Right lobe of liver (tissue), 6 donors: ENCODE data around the gene C14orf132. TPM values are rescaled to one million over a fixed set of nuclear protein-coding genes. Genes with fewer than 3 reads are reported as not detected.

ENCODE experiments used
- ATAC-seq, 4 donors: fragments of 200-7000 bp; cut with Tn5 transposase; one replicate each; pipeline ENCODE4 v1.9.1; 2020; ENCODE audit warnings: mild to moderate bottlenecking in 4 of 4, moderate library complexity in 4 of 4
- DNase-seq, 3 donors: peaks; one replicate each; pipeline ENCODE4 v3.0.0-alpha.2; 2020
- H3K27ac ChIP-seq, 3 donors: fragments of 200-600 bp; one replicate each; pipeline ENCODE4 v1.8.0; 2022
- H3K27me3 ChIP-seq, 2 donors: fragments of 200-600 bp; one replicate each; pipeline ENCODE4 v1.8.0; 2022
- H3K36me3 ChIP-seq, 4 donors: fragments of 200-600 bp; sonication (generic) in 1 of 4; one replicate each; pipeline versions ENCODE4 v1.5.1 to v1.8.0; 2017 to 2022; ENCODE audit warnings: control low read depth in 1 of 4
- H3K4me1 ChIP-seq, 4 donors: fragments of 200-600 bp; sonication (generic) in 1 of 4; one replicate each; pipeline versions ENCODE4 v1.5.1 to v1.8.0; 2017 to 2022; ENCODE audit warnings: control low read depth in 1 of 4
- H3K4me3 ChIP-seq, 3 donors: fragments of 200-600 bp; one replicate each; pipeline ENCODE4 v1.8.0; 2022
- H3K9me3 ChIP-seq, 4 donors: fragments of 200-600 bp; sonication (generic) in 1 of 4; one replicate each; pipeline versions ENCODE4 v1.5.1 to v1.8.0; 2017 to 2022; ENCODE audit warnings: control low read depth in 1 of 4
- POLR2A ChIP-seq: fragments of 450-650 bp; IDR thresholded peaks from one replicate; pipeline ENCODE4 v1.6.1; 2017; ENCODE audit warnings: antibody characterized with exemption, mild to moderate bottlenecking
- WGBS: methylation state at CpG from one replicate; pipeline ENCODE4 v1.1.6; 2018; ENCODE audit warnings: low coverage, low lambda C conversion rate; ENCODE audit not compliant: insufficient coverage; ENCODE audit errors: missing lambda C conversion rate; 5-methylcytosine and 5-hydroxymethylcytosine counted together
- intact Hi-C, 2 donors: fragments of 100-400 bp; cut with DNase I; formaldehyde crosslinking; loops; one replicate each; pipeline versions ENCODE4 v1.11.2 to v1.14.1; 2022
- long read RNA-seq: library from polyadenylated mRNA; unstranded; transcript quantifications from one replicate; pipeline ENCODE4 v2.0.0, GENCODE V29; 2019
- total RNA-seq, 6 experiments: library from RNA; depleted of rRNA in 2 of 6; stranded (reverse); fragments of >200 nt in 2 of 6; fragmentation: NEBNext Ultra II Directional in 3 of 6; extraction: Animal tissue kit (Norgen Biotek cat#: 25700) in 3 of 6; gene quantifications; one replicate each; pipeline versions ENCODE4 v1.1.0 to v1.2.4, GENCODE V29; 2016 to 2023
- TF ChIP-seq, protein P1 (sequence below), 4 donors: fragments of 200-600 bp in 3 of 4; fragments of 450-650 bp in 1 of 4; IDR thresholded peaks; one replicate each; pipeline versions ENCODE4 v1.5.1 to v1.8.0; 2016 to 2022; ENCODE audit warnings: antibody characterized with exemption in 4 of 4, mild to moderate bottlenecking in 2 of 4
- donor health status: DM: no; HTN: yes; CAD: no.
- donor health status: DM: no; HTN: no; CAD: no.
- donor health status: DM: no; HTN: no; CAD: no.
- donor health status: DM: no; HTN: yes; CAD: no.
- donor health status: DM: no; HTN: yes; CAD: no.

The C14orf132 gene
- total RNA-seq, result 1 to 10 TPM; 1.7 to 6.9 (median 3.3) TPM
- long read RNA-seq, result 0 reads

DNA sequence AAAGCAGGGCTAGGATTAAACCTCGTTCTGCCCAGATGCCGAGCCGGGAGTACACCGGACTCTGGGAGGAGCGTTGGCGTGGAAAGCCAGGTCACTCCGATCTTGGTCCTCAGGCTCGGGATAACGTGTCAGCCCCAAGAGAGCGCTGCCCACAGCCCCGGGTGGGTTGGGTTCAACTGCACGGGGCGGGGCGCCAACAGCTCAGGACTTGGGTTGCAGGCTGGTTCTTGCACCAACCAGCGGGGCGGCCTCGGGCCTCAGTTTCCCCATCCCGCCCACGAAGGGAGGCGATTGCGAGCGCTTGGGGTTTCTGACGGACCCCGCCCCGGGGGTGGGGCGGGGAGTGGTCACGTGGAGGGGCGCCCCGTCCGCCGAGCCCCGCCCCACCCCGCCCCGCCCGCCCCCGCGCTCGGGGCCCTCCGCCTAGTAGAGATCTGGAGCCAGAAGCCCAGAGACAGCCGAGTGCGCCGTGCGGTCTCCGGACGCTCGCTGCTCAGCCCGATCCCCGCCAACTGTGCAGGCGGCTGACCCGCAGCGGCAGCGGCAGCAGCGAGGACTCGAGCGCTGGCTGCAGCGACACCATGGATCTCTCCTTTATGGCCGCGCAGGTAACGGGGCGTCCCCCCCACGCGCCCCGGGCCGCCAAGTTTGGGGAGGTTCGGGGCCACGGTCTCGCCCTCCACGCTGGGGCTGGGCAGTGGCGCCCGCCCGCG is at the start of gene C14orf132:
Gene C14orf132, plus strand, starts transcription at position 443 of the 713 bp plus-strand sequence. Its CDS starts 139 bp downstream, at position 582.
- Histone ChIP-seq H3K9me3 (no peaks in the 10 kb centered on the region), H3K4me3 (peak within 1 kb of the TSS; percentile 75 to 79 (median 77)), H3K27ac (peak within 1 kb of the TSS; percentile 43 to 67 (median 54)), H3K4me1 (peaks cover 0 to 4% (median 0%) of the 10 kb centered on the region in 4 donors), H3K27me3 (no peaks in the 10 kb centered on the region), H3K36me3 (no peaks in the 10 kb centered on the region)
- intact Hi-C loops, result no loop called here
- DNase-seq, result peak; percentile 81 to 88 (median 86)
- peak; percentile 91 to 96 (median 94) for ATAC-seq
- TF ChIP-seq, protein P1, sequence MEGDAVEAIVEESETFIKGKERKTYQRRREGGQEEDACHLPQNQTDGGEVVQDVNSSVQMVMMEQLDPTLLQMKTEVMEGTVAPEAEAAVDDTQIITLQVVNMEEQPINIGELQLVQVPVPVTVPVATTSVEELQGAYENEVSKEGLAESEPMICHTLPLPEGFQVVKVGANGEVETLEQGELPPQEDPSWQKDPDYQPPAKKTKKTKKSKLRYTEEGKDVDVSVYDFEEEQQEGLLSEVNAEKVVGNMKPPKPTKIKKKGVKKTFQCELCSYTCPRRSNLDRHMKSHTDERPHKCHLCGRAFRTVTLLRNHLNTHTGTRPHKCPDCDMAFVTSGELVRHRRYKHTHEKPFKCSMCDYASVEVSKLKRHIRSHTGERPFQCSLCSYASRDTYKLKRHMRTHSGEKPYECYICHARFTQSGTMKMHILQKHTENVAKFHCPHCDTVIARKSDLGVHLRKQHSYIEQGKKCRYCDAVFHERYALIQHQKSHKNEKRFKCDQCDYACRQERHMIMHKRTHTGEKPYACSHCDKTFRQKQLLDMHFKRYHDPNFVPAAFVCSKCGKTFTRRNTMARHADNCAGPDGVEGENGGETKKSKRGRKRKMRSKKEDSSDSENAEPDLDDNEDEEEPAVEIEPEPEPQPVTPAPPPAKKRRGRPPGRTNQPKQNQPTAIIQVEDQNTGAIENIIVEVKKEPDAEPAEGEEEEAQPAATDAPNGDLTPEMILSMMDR (IDR thresholded peaks at IDR 0.05), result no peak
- TF ChIP-seq POLR2A, result peak; percentile 81
- 3% methylated on average over 9 of the region's 72 CpGs for WGBS

DNA sequence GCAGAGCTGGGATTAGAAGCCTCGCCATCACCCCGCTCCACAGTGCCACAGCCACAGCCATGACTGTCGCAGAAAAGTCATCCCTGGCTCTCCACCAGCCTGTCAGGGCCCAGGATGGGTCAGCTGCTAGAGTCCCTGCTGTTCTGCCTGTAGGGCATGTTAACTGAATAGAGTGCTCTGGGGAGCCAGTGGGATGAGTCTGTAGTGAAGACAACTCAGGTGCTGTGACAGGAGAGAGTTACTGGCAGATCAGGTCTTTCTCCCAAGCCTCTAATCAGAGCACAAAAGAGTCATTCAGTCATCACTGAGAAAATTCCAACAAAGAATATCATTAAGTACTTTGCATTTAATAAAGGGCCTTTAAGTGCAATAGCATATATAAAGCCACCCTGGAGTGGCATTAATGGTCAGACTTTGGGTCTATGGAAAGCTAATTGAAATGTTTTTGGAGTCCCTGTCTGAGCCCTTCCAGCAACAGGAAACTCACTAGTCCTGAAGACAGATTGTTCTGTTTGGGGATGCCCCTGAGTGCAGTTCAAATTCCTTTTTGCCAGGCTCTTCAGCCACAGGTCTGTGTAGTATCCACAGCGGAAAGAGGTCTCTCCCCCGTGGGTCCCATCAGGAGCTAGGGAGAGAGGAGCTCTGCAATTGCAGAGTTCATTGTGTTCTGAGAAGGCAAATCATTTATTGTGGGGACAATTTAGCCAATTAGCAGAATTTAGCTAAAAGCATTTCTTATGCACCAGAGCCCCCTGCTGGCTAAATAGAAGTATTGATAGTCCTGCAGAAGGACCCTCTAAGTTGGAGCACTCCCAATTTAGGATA is 45.2 kb upstream of the C14orf132 start:
- H3K27ac ChIP-seq, result no peak overlapping the region
- TF ChIP-seq POLR2A, result no peak
- TF ChIP-seq, protein P1 (IDR thresholded peaks at IDR 0.05), result peak; percentile 79 to 85 (median 83)
- H3K27me3 ChIP-seq, result no peaks in the 10 kb centered on the region
- H3K9me3 ChIP-seq, result no peaks in the 10 kb centered on the region
- H3K4me3 ChIP-seq, result no peak overlapping the region
- ATAC-seq, result peak; percentile 63 to 77 (median 73)
- intact Hi-C loops, result loop anchor here in 1 of 2 donors (10.0 kb wide), 2 partner anchors 281 to 429 kb away; no protein-coding TSS in a partner anchor
- H3K36me3 ChIP-seq, result no peaks in the 10 kb centered on the region
- no peaks in the 10 kb centered on the region for H3K4me1 ChIP-seq
- 0% methylated on average over 1 of the region's 5 CpGs for WGBS
- no peak for DNase-seq

DNA sequence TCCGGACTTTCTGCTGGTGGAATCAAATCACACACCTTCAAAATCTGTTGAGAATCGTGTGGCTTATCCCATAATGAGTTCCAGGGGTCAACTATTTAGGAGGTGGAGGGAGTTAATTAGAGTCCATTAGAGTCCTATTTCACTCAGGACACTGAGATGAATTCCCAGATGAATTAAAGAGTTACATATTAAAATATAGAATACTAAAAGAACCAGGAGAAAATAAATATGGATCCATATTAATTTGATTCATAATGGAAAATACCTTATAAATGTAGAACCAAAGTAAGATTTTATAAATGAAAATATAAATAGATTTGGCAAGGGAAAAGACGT is 44.6 kb upstream of the C14orf132 start:
- Histone ChIP-seq H3K4me1 (no peaks in the 10 kb centered on the region), H3K36me3 (no peaks in the 10 kb centered on the region), H3K4me3 (no peak overlapping the region), H3K27ac (no peak overlapping the region), H3K27me3 (no peaks in the 10 kb centered on the region), H3K9me3 (no peaks in the 10 kb centered on the region)
- TF ChIP-seq, protein P1 (IDR thresholded peaks at IDR 0.05), result no peak
- no peak for TF ChIP-seq POLR2A
- 13% methylated on average over 3 of the region's 3 CpGs for WGBS
- DNase-seq (no peak), ATAC-seq (no peak)
- intact Hi-C loops, result loop anchor here in 1 of 2 donors (10.0 kb wide), 2 partner anchors 280 to 430 kb away; no protein-coding TSS in a partner anchor

DNA sequence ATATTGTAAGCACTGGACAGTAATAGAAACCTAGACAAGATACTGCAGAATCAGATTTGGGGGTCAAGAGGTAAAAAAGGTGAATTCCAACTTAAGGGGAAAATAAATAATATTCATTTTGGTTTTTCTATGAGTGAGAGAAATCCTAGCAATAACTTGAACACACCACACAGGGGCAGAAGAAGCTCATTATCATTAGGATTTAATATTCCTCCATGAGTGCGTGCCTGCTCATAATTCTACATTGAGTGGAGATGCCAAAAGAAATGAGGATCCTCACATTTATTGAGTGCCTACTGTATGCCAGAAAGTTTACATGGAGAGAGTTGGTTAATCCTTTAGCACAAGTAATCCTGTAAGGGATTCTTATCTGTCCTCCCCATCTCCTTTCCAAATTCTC is 40.5 kb upstream of the C14orf132 start:
- H3K27ac ChIP-seq, result no peak overlapping the region
- H3K4me1 ChIP-seq, result no peaks in the 10 kb centered on the region
- ATAC-seq (peak; percentile 49 to 74 (median 58)), DNase-seq (no peak)
- H3K9me3 ChIP-seq, result no peaks in the 10 kb centered on the region
- TF ChIP-seq, protein P1 (IDR thresholded peaks at IDR 0.05), result peak; percentile 42 to 55 (median 46)
- no peak for TF ChIP-seq POLR2A
- 15% methylated on average over 1 of the region's 1 CpG for WGBS
- no peak overlapping the region for H3K4me3 ChIP-seq
- no peaks in the 10 kb centered on the region for H3K27me3 ChIP-seq
- intact Hi-C loops, result loop anchor here in 1 of 2 donors (10.0 kb wide), 2 partner anchors 276 to 434 kb away; no protein-coding TSS in a partner anchor
- H3K36me3 ChIP-seq, result no peaks in the 10 kb centered on the region
